Measurements from ENCODE around the gene ZNF827. TPM values are rescaled to one million over a fixed set of nuclear protein-coding genes. Genes with fewer than 3 reads are reported as not detected.
A peak's percentile ranks its signal among the peaks of the same experiment; 100 is the strongest.

Gene ZNF827
- total RNA-seq, 6 donors from 2014 or later: 8.1 to 68.1 (median 18.3) TPM

GRCh38 chr4:145865274-145865941, 73.2 kb downstream of the ZNF827 start:
- ATAC-seq (ENCODE audit: low FRiP score in 2 of 2): no peak
- 84 to 86% methylated on average over 5 of the region's 5 CpGs for WGBS, 2 donors
- no peak for TF ChIP-seq EP300 (IDR thresholded peaks at IDR 0.05)
- no peak for TF ChIP-seq POLR2A (IDR thresholded peaks at IDR 0.05)
- TF ChIP-seq POLR2AphosphoS5 (IDR thresholded peaks at IDR 0.05): no peak
- TF ChIP-seq CTCF (IDR thresholded peaks at IDR 0.05): no peak
- no peaks in the 10 kb centered on the region for H3K4me1 ChIP-seq
- no peaks in the 10 kb centered on the region for H3K27me3 ChIP-seq
- no peak overlapping the region for H3K27ac ChIP-seq
- DNase-seq: no peak
- no peak overlapping the region for H3K4me3 ChIP-seq
- no peaks in the 10 kb centered on the region for H3K9me3 ChIP-seq
- no peaks in the 10 kb centered on the region for H3K36me3 ChIP-seq

- ATAC-seq (ENCODE audit: low FRiP score in 2 of 2) (no peak), DNase-seq (no peak)
- no peak for TF ChIP-seq CTCF (IDR thresholded peaks at IDR 0.05)
- Histone ChIP-seq H3K36me3 (no peaks in the 10 kb centered on the region), H3K27ac (no peak overlapping the region), H3K9me3 (no peaks in the 10 kb centered on the region), H3K4me3 (no peak overlapping the region), H3K4me1 (peaks cover 0 to 7% (median 0%) of the 10 kb centered on the region in 4 donors), H3K27me3 (no peaks in the 10 kb centered on the region)
- 89 to 90% methylated on average over 2 of the region's 2 CpGs for WGBS, 2 donors
These were observed 75.4 kb downstream of the ZNF827 start for GRCh38 chr4:145863191-145863590.

DNA sequence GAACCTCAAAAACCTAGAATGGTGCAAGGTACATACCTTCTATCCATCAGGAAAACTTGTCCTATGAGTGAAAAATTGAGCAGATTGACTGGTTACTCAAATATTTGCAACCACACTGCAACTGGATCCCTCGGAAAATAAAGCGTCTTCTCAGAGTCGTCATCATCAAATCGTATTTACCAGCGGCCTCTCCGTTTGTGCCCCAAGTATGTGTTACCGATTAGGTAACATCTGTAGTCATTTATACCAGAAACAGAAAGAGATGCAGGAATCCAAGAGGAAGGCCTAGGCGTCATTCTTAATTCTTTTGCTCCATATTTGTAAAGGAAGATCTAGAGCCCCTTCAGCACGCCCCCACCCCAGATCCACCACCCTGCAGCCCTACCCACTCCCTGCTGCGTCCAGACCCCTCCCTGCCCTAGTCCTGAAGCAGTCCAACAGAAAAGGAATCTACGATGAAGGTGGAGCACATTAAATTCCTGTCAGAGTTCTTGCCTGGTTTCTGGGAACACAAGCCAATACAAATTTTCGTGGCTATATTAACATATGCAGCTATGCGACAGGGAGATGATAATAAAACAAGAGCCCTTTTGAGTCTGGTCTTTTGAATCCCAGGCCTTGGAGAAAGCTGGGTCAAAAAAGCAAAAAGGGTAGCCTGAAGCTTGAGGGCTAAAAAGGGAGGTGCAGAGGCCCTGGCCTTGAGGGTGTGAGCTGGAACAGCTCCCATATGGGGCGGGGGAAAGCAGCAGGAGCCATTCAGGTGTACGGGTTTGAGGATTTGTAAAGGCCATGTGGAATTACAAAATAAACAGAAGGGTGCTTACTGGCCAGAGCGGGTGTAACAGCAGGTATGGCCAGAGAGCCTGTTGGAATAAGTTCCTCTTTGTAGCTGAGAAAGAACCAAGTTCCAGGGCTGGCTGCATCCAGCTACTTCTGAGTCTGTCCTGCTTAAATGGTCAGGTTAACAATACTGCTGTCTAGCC, 77.0 kb downstream of the ZNF827 start:
- peaks cover 0 to 7% (median 0%) of the 10 kb centered on the region in 4 donors for H3K4me1 ChIP-seq
- no peaks in the 10 kb centered on the region for H3K27me3 ChIP-seq
- peak overlapping the region in 3 of 4 donors; percentile 21 to 37 (median 36) for H3K27ac ChIP-seq
- no peaks in the 10 kb centered on the region for H3K9me3 ChIP-seq
- ATAC-seq (ENCODE audit: low FRiP score in 2 of 2): peak; percentile 26 to 82
- no peak overlapping the region for H3K4me3 ChIP-seq
- 67 to 71% methylated on average over 16 of the region's 16 CpGs for WGBS, 2 donors
- DNase-seq: peak in 1 of 2 donors; percentile 56
- TF ChIP-seq CTCF (IDR thresholded peaks at IDR 0.05) (no peak), POLR2A (IDR thresholded peaks at IDR 0.05) (no peak), EP300 (IDR thresholded peaks at IDR 0.05) (no peak), POLR2AphosphoS5 (IDR thresholded peaks at IDR 0.05) (no peak)
- no peaks in the 10 kb centered on the region for H3K36me3 ChIP-seq

- ATAC-seq (ENCODE audit: low FRiP score in 2 of 2): no peak
These were observed 77.7 kb downstream of the ZNF827 start for GRCh38 chr4:145860897-145861296.

More at GRCh38 chr4:145860897-145861296, 77.7 kb downstream of the ZNF827 start:
- no peaks in the 10 kb centered on the region for H3K27me3 ChIP-seq
- 86 to 99% methylated on average over 4 to 5 of the region's 5 CpGs for WGBS, 2 donors
- no peaks in the 10 kb centered on the region for H3K9me3 ChIP-seq
- TF ChIP-seq POLR2AphosphoS5 (IDR thresholded peaks at IDR 0.05) (no peak), EP300 (IDR thresholded peaks at IDR 0.05) (no peak), POLR2A (IDR thresholded peaks at IDR 0.05) (no peak), CTCF (IDR thresholded peaks at IDR 0.05) (no peak)
- H3K36me3 ChIP-seq: no peaks in the 10 kb centered on the region
- H3K27ac ChIP-seq: no peak overlapping the region
- no peak overlapping the region for H3K4me3 ChIP-seq
- peaks cover 0 to 7% (median 0%) of the 10 kb centered on the region in 4 donors for H3K4me1 ChIP-seq
- DNase-seq: no peak
